Breast epithelium (tissue), 3 donors: ENCODE data around the gene THBS1.

Source experiments
- CTCF ChIP-seq, 3 donors: fragments of 450-650 bp; IDR thresholded peaks; one replicate each; pipeline ENCODE4 v1.5.1; 2016 to 2017; ENCODE audit warnings: antibody characterized with exemption in 3 of 3, mild to moderate bottlenecking in 3 of 3, moderate library complexity in 3 of 3
- POLR2AphosphoS5 ChIP-seq, 3 donors: sonication (generic); formaldehyde crosslinking; IDR thresholded peaks; one replicate each; pipeline ENCODE4 v1.6.1; 2017; ENCODE audit warnings: antibody characterized with exemption in 3 of 3

- no peak for TF ChIP-seq CTCF (IDR thresholded peaks at IDR 0.05)
- TF ChIP-seq POLR2AphosphoS5 (IDR thresholded peaks at IDR 0.05) = no peak
These were observed 31.0 kb upstream of the THBS1 start for GRCh38 chr15:39549912-39550311.
